Activated CD8-positive, alpha-beta T cell treated with anti-CD3 and anti-CD28 coated beads for 36 hours (primary cell): ENCODE data around the gene OCIAD2. TPM values are rescaled to one million over a fixed set of nuclear protein-coding genes. Genes with fewer than 3 reads are reported as not detected.

Experiments used
- ATAC-seq: fragments of 200-7000 bp; cut with Tn5 transposase; one replicate; pipeline ENCODE4 v1.10.0; 2021; ENCODE audit warnings: mild to moderate bottlenecking, moderate library complexity
- CTCF ChIA-PET: fragments of 350-600 bp; sonication (Branson Sonifier 250); formaldehyde crosslinking; loops from one replicate; lab custom pipeline; 2021; ENCODE audit warnings: antibody characterized with exemption; lab: Charles Lee
- POLR2A ChIA-PET: fragments of 350-600 bp; sonication (Branson Sonifier 250); formaldehyde crosslinking; loops from one replicate; lab custom pipeline; 2021; ENCODE audit warnings: antibody characterized with exemption; lab: Charles Lee
- DNase-seq: peaks from one replicate; pipeline ENCODE4 v3.0.0-alpha.2; 2020
- H3K27ac Mint-ChIP-seq: one replicate; pipeline ENCODE4 v1.8.0; 2021; ENCODE audit warnings: mild to moderate bottlenecking, mixed read lengths
- H3K27me3 Mint-ChIP-seq: one replicate; pipeline ENCODE4 v1.8.0; 2021; ENCODE audit warnings: mixed read lengths
- H3K36me3 Mint-ChIP-seq: one replicate; pipeline ENCODE4 v1.8.0; 2021; ENCODE audit warnings: low read depth, mixed read lengths
- H3K4me1 Mint-ChIP-seq: one replicate; pipeline ENCODE4 v1.8.0; 2021; ENCODE audit warnings: low read depth, mixed read lengths
- H3K4me3 Mint-ChIP-seq: one replicate; pipeline ENCODE4 v1.8.0; 2021; ENCODE audit warnings: mild to moderate bottlenecking, moderate library complexity, mixed read lengths
- H3K9me3 Mint-ChIP-seq: one replicate; pipeline ENCODE4 v1.8.0; 2021; ENCODE audit warnings: mixed read lengths
- CTCF ChIP-seq: fragments of 200-600 bp; IDR thresholded peaks from one replicate; pipeline ENCODE4 v1.8.0; 2022; ENCODE audit warnings: antibody characterized with exemption, mild to moderate bottlenecking
- intact Hi-C: fragments of 100-400 bp; cut with micrococcal nuclease; formaldehyde crosslinking; loops from one replicate; pipeline ENCODE4 v1.10.0; 2022
- total RNA-seq, 2 experiments: library from RNA; stranded (reverse); gene quantifications; one replicate each; pipeline ENCODE4 v1.2.3, GENCODE V29; 2021

The OCIAD2 gene
- total RNA-seq, 2 experiments from 2014 or later, result 65.1 to 82.7 TPM

- Mint-ChIP-seq H3K9me3 (no peaks in the 10 kb centered on the region), H3K4me1 (peaks cover 33% of the 10 kb centered on the region), H3K4me3 (no peak overlapping the region), H3K36me3 (no peaks in the 10 kb centered on the region), H3K27me3 (no peaks in the 10 kb centered on the region), H3K27ac (no peak overlapping the region)
- POLR2A ChIA-PET, result no interaction called here
- DNase-seq, result no peak
- ATAC-seq, result no peak
- CTCF ChIA-PET, result interaction anchor here (1.5 kb wide), 1 partner anchor 126 kb away, joined by 3 read pairs; no protein-coding TSS in a partner anchor
- intact Hi-C loops, result no loop called here
- TF ChIP-seq CTCF, result no peak
These were observed 3.9 kb upstream of the OCIAD2 start for GRCh38 chr4:48910511-48910910.

- Mint-ChIP-seq H3K27ac (no peak overlapping the region), H3K9me3 (no peaks in the 10 kb centered on the region), H3K27me3 (no peaks in the 10 kb centered on the region), H3K36me3 (peaks cover 5% of the 10 kb centered on the region), H3K4me1 (peaks cover 41% of the 10 kb centered on the region), H3K4me3 (no peak overlapping the region)
- ChIA-PET CTCF (no interaction called here), POLR2A (no interaction called here)
- intact Hi-C loops, result loop anchor here (5.0 kb wide), 1 partner anchor 77 kb away; the partner anchor contains the start of gene OCIAD1
- peak; percentile 92 for ATAC-seq
- DNase-seq, result peak; percentile 87
- TF ChIP-seq CTCF, result no peak
These were observed 3.1 kb upstream of the OCIAD2 start for GRCh38 chr4:48909697-48910096.

GRCh38 chr4:48908687-48909086, 2.1 kb upstream of the OCIAD2 start:
- DNase-seq (no peak), ATAC-seq (no peak)
- intact Hi-C loops, result loop anchor here (5.0 kb wide), 1 partner anchor 76 kb away; the partner anchor contains the start of gene OCIAD1
- peaks cover 10% of the 10 kb centered on the region for H3K36me3 Mint-ChIP-seq
- peaks cover 44% of the 10 kb centered on the region for H3K4me1 Mint-ChIP-seq
- no peak for TF ChIP-seq CTCF
- POLR2A ChIA-PET, result no interaction called here
- H3K9me3 Mint-ChIP-seq, result no peaks in the 10 kb centered on the region
- H3K4me3 Mint-ChIP-seq, result no peak overlapping the region
- no peak overlapping the region for H3K27ac Mint-ChIP-seq
- no peaks in the 10 kb centered on the region for H3K27me3 Mint-ChIP-seq
- CTCF ChIA-PET, result no interaction called here

- no peak for TF ChIP-seq CTCF
- intact Hi-C loops, result loop anchor here (5.0 kb wide), 1 partner anchor 76 kb away; the partner anchor contains the start of gene OCIAD1
- no peak for DNase-seq
- H3K4me1 Mint-ChIP-seq, result peaks cover 45% of the 10 kb centered on the region
- no peaks in the 10 kb centered on the region for H3K9me3 Mint-ChIP-seq
- POLR2A ChIA-PET, result no interaction called here
- no peak overlapping the region for H3K27ac Mint-ChIP-seq
- no peak for ATAC-seq
- H3K36me3 Mint-ChIP-seq, result peaks cover 12% of the 10 kb centered on the region
- CTCF ChIA-PET, result interaction anchor here (1.7 kb wide), 1 partner anchor 54 kb away, joined by 5 read pairs; no protein-coding TSS in a partner anchor
- H3K27me3 Mint-ChIP-seq, result no peaks in the 10 kb centered on the region
- H3K4me3 Mint-ChIP-seq, result no peak overlapping the region
These were observed 1.3 kb upstream of the OCIAD2 start for GRCh38 chr4:48907706-48908477.
